Activated T-cell treated with anti-CD3 and anti-CD28 coated beads for 24 hours (primary cell): Measurements from ENCODE around the gene HIF3A.
"Not testable (repeated sequence)": the region's sequence is repeated elsewhere in the genome, so short reads cannot be mapped to it uniquely, and the experiment has no call there.

ENCODE experiments used
- DNase-seq: peaks from one replicate; pipeline ENCODE4 v3.0.0-alpha.2; 2020; ENCODE audit warnings: low read depth

HIF3A gene

DNA sequence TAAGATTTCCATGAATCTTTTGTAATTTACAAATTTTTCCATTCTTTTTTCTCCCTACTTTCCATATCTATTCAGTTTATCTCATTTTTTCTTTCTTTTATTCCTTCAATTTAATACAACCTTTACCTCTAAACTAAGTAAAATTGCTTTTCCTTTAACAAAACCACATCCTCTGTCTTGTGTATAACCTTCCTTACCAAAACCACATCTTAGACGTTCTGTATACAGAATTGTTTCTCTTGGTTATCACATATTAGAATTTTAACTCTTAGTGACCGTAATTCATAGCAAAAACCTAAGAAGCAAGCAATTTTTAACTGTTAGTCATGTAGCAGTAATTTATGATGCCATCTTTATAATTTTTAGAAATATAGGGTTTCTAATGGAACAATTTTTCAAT is 65.1 kb downstream of the HIF3A start:
- no peak for DNase-seq

DNA sequence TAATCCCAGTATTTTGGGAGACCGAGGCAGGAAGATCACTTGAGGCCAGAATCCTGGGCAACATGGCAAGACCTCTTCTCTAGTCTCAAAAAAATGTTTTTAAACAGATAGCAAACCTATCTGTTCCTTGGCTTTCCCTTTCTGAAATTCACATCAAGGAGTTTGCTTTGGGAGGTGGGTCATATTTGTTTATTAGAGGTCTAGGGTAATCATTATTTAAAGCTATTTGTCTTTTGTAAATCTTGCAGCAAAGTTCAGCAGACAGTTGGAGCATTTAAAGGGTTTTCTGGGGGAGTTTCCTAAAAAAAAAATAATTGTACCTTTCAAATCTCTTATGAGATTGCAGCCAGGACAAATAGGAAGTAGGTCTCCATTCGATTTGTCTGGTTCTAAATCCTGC is 67.5 kb downstream of the HIF3A start:
- DNase-seq, result no peak

DNA sequence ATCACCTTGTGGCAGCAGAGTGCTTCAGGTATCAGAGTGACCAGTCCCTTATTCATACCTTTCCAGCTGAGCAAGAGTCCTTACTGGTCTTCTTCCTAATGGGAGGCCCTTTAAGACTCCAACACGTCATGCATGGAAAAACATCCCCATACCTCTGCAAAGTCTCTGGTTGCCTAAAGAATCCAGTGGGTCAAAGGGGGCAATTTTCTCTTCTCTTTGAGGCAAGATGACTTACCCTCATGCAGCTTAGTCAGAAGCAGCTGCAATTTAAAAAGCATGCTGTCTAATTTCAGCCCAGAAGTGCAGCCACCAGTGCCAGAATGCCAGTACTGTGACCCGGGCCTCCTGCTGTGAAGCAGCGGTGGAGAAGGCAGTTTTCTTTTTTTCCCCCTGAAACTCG is 68.7 kb downstream of the HIF3A start:
- no peak for DNase-seq

DNA sequence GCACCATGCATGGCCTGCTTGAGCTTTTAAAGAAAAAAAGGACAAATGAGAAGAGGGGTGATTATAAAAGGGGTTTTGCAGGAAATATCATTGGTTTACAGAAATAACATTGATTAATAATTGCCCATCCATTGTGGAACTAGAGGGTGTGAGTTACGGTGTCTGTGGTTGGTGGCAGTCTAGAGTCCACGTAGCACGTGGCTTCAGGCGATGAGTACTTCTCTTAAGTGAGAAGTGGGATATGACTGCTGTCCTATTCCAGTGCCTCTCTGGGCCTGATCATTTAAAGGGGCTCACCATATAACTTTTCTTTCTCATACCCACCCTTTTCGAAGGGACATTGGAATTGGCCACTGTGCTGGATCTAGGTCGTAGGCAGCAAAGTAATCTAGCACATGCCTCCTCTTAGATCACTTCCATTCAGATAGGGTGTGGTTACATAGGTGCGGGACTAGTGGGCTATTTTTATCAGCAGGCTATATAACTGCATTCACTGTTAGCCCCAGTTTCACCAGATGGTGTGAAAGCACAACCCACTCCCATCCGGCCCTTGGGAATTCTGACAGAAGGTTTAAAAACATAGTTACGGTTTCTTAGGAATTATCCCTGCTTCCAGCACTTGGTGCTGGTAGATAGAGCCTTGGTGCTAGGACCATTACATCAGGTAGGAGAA is 69.9 kb downstream of the HIF3A start:
- no peak for DNase-seq

DNA sequence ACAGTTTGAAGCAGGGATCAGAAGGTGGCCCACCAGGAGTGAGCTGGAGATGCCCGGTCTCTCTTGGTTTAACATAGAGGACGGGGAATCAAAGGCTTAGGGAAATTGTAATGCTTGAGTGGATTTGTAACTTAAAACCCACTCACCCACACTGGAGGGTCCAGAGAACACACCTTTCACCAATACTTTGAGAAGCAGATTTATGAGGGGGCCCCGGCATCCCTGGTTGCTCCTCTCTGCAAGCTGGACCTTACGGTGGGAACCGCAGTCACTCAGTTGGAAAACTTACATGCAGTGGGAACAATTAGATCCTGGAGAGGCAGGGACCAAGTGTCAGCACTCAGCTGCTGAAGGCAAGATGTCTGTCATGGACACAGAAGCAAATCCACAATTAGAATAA is 70.6 kb downstream of the HIF3A start:
- no peak for DNase-seq

DNA sequence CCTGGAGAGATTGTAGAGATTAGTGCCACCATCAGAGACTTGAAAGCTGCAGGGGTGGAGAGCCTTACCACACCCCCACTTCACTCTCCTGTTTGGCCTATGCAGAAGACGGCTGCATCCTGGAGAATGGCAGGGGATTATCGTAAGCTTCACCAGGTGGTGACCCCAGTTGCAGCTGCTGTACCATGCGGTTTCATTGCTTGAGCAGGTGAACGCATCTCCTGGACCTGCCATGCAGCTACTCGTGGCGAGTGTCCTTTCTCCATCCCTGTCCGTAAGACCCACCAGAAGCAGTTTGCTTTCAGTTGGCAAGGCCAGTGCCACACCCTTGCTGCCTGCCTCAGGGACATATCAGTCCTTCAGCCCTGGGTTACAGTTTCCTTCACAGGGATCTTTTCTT is 71.3 kb downstream of the HIF3A start:
- no peak for DNase-seq

DNA sequence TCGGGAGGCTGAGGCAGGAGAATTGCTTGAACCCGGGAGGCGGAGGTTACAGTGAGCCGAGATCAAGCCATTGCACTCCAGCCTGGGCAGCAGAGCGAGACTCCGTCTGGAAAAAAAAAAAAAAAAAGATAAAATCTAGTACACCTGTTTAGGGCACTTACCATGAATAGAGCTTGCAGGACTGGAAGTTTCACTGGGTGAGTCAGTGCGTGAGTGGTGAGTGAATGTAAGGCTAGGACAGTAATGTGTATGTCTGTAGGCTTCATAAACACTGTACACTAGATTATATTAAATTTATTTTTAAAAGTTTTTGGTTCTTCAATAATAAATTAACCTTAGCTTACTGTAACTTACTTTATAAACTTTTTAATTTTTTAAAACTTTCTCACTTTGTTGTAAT is 73.0 kb downstream of the HIF3A start:
- no peak for DNase-seq

DNA sequence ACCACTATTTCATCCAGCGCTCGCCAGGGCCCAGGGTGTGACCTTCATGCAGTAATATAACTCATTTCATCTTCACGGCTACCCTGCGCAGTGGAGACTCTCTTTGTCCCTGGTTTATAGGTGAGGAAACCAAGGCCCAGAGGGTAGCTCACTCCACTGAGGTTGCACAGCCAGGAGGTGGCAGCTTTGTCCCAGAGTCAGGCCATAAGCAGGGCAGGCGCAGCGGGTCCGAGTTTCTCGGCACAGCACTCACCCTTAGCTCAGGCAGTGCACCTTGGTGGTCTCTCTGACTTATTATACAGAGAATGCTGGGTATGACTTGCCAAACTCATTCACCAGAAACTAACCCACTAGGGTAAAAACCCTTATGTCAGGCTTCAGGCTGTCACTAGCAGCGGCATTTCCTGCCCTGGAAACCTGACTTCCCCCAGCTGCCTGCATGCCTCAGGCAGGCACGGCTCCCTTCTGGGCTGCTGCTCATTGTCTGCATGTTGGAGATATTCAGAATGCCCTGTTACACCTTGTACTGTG is 74.6 kb downstream of the HIF3A start:
- DNase-seq, result no peak

DNA sequence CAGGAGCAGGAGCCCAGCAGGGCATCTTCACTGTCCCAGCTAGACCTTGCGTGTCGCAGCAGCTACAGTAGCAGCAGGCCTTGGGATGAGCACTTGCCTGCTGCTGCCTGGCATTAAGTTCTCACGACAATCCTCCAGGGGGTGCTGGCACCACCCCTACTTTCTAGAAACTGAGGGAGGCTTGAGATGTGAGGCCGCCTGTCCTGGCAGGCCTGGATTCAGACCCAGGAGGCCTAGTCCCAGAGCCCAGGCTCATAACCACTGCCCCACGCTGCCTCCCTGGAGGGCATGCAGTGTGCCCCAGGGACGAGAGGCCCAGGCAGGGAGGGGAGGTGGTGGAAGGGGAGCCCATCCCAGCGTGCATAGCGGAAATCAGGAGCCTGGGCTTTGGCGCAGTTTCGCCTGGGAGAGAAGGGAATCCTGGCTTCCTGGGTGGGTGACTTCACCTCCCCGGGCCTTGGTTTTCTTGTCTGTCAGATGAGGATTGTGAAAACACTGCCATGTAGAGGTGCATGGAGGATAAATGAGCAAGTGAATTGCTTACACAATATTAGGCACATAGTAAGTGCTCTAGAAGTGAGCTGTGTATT is 76.2 kb downstream of the HIF3A start:
- DNase-seq, result no peak

DNA sequence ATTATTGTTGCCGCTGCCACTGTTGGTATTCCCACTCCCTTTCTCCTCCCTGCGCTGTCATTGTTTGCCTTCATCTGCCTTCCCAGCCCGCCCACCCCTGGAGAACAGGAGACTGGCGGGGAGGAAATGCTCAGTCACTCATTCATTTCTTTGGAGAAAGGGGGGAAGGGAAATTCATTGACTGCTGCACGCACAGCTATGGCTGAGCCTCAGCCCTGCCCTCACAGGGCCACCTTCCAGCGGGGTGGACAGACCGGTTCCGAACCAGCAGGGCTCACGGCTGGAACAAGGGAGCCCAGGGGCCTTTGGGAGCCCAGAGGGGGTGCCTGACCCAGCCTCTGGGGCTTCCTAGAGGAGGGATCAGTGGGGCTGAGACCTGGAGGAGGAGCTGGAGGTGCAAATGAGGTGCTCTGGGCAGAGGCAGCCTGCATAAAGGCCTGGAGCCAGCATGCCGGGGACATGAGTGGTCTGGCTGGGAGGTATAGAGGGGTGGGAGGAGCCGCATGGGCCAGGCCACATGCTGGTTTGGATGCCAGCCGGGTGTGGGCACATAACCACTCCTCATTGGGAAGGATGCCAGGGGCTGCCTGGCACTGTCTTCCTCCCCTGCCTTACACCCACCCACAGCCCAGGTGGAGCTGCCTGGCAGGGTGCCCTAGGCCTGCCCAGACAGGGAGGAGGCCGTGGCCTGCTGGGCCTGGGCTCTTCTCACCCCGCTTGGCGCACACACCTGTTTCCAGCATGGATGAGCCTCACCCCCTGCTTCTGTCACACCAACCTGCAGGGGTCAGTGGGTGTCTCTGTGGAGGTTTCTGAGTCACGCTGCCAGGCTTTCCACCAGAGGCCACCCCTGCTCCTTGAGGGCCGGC is 76.9 kb downstream of the HIF3A start:
- DNase-seq, result no peak

DNA sequence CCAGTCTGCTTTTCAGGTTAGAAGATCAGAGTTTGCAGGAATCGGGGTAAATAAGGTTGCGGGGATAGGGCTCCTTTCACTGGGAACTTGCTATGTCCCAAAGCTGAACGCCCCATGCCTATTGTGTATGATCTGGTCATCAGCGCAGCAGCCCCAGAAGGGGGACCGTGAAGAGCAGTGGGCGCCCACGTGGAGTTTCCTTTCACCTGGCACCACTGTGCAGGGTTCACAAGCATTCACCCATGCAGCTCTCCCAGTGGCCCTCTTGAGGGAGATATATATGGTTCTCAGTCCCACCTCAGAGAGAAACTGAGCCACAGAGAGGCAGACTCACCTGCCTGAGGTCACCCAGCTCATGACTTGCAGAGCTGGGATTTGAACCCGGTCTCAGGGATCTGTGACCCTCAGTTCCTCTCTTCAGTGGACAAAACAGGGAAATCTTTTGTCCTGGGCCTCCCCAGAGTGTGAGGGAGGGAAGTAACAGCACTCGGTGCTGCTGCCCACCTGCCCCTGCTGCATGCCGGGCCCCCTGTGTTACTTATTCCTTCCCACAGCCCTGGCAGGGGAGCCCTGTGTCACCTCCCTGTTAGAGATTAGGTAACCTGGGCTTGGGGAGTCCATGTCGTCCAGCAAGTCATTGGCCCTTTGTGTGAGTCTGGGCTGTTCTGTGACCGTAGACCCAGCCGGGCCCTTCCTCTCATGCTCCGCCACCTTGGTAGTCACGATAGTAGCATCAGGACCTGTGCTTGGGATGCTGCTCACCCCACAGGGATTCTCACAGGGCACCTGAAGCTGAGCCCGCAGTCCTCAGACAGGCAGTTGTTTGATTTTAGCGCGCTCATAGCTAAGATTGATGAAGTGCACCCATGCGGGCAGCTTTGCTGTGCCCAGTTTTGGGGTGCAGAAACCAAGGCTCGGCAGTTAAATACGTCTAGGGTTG is 78.0 kb downstream of the HIF3A start:
- DNase-seq, result no peak

DNA sequence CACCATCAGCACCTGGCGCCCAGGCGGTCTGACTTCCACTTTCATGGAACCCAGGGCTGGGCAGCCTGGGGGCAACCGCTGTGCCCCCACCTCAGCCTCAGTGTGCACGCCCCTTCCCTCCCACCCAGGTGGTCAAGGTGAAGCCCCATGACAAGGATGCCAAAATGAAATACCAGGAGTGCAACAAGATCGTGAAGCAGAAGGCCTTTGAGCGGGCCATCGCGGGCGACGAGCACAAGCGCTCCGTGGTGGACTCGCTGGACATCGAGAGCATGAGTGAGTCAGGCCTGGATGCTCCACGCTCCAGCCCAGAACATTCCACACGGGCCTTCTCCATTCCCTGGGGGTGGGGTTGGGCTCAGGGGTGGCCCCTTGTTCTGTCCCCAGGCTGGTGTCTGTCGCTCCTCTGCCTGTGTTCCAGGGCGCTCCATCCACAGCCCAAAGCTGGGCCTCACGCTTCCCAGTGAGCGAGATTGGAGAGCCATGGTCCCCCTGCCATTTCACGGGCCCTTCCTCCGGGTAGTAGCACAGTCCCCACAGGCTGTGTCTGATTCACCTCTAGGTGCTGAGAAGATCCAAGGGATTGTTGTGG is 78.7 kb downstream of the HIF3A start:
- not testable (repeated sequence) for DNase-seq

DNA sequence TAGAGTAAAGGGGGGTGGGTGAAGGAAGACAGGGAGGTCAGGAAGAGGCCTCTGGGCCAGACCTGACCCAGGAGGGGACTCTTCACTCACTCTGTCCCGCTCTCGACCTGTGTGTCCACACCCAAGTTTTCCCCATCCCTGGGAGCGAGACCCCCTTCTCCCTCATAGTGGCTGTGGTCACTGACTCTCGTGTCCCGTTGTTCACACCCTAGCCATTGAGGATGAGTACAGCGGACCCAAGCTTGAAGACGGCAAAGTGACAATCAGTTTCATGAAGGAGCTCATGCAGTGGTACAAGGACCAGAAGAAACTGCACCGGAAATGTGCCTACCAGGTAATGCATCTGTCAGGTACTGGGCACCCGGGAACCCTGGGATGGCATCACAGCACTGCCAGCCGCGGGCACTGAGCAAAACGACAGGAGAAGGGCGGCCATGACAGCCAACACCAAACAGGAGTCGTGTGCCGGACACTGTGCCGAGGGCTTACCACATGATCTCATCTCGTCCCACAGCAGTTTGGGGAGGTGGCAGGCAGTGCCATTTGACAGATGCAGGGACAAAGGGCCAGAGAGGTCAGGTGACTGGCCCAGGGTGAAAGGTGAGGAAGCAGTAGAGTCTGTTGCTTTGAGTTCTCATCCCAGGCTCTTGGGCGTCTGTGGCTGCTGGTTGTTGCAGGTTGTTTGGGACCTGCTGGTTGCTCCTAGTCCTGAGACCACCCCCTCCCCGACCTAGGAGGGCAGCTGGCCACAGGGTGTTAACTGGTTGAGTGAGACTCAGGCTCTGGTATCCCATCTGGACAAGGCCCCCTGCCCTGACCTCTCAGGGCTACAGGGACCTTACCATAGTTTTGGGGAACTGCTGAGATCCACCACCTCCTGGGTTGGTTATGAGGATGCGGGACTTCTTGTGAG is 79.7 kb downstream of the HIF3A start:
- DNase-seq, result no peak

DNA sequence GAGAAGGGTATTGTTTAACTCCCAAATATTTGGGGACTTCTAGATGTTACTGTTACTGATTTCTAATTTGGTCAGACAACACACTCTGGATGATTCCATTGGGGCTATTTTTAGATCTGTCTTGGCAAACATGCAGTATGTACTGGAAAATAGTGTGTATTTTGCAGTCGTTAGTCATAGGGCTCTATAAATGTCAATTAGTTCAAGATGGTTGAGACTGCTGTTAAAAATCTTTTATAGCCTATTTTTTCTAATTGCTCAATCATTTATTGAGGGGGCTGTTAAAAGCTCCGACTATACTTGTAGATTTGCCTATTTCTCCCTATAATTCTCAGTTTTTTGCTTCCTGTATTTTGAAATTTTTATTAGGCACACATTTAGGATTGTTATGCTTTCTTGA is 81.4 kb downstream of the HIF3A start:
- no peak for DNase-seq

DNA sequence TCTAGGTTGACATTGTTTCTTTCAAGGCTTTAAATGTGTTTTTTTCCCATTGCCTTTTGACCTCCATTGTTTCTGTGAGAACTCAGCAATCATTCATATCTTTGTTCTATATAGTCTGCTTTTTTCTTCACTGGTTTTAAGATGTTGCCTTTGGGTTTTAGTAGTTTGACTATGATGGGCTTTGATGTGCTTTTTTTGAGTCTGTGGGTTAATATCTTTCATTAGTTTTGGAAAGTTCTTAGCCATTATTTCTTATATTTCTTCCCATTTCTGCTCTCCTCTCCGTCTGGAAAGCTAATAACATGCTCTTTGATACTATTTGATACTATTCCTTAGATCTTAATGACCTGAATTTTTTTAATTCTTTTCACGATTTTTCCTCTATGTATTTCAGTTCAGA is 83.8 kb downstream of the HIF3A start:
- no peak for DNase-seq

DNA sequence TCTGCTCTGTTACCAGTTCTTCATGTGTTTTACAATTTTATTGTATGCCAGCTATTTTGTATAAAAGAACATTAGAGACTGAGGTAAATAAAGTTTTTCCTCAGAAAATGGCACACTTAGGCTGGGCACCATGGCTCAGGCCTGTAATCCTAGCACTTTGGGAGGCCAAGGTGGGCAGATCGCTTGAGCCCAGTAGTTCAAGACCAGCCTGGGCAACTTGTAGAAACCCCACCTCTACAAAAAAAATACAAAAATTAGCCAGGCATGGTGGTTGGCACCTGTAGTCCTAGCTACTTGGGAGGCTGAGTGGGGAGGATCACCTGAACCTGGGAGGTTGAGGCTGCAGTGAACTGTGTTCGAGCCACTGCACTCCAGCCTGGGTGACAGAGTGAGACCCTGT is 84.5 kb downstream of the HIF3A start:
- no peak for DNase-seq

DNA sequence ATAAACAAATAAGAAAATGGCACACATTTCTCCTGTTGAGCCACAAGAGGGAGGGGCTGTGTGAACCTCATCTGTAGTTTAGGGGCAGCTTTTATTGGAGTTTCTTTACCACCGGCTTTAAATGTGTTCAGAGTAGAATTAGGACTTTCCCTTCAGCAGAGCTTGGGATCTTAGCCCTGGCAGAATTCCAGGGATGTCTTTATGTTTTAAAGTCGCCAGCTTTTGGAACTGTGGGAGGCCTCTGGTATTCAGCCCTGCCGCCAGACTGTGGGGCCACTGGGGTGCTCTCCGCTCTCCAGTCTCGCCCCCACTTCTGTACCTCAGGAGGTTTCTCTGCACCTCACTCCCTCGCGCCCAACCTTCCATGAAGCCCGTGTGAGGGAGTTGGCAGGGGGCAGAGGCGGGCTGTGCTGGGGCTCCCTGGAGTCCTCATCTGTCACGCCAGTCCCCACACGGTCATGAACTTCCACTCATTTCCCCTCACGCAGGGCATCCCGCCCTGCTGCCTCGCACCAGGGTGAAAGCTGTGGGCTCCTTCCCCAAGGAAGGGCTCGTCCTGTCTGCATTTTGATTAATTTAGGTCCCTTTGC is 85.0 kb downstream of the HIF3A start:
- DNase-seq, result no peak

DNA sequence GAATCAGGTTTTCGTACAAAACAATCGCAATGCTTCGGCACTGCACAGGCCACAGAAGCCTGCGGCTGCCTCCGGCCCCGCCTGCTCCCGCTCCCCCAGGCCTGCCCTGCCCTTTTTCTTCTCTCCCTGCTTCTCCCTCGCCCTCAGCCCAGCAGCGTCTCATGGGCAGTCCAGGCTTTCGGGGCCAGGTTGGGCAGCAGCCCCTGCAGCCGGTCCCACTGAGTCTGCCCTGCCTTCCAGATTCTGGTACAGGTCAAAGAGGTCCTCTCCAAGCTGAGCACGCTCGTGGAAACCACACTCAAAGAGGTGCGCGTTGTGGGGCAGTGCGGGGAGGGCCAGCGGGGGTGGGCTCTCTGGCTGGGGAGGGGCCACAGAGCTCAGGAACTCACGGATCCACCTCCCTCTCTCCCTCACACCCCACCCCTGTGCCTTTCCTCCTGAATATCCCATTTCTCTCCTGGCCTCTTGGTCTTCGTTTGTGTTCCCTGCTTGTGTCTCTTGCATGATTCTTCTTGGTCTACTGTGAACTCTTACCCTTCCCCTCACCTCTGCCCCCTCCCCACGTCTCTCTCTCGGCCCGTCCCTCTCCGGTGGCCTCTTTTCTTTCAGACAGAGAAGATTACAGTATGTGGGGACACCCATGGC is 86.5 kb downstream of the HIF3A start:
- no peak for DNase-seq

DNA sequence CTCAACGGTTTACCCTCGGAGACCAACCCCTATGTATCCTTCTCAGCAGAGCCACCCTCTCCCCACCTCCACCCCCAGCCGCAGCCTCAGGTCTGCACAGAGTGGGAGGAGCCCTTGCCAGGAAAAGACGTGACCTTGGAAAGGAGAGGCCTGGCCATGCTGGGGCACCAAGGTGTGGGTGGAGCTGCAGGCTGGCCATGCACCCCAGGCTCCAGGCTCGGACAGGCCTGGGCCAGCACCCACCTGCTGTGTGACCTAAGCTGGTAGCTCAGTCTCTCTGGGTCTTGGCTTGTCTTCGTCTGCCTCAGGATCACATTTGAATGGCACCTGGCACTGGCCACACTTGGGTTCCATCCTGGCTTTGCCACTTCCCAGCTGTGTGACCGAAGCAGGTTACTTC is 87.0 kb downstream of the HIF3A start:
- DNase-seq, result no peak

DNA sequence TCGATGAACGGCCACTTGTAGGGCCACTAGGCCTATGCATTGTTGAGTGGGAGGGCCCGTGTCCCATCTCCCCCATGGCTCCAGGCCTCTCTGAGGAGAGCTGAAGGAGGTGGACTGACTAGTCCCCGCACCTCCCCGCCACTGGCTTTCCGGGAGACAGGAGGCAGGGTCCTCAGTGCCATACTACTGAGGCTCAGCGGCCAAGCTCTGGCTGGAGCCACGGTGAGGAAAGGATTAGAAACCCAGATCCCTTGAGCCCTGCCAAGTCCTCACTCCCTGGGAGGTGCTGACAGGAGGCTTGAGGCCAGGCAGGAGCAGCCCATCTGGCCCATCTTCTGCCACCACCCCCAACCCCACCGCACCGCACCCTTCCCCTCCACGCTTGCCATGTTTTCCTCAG is 87.6 kb downstream of the HIF3A start:
- no peak for DNase-seq
